ENCODE data around the gene TNFAIP8. TPM values are rescaled to one million over a fixed set of nuclear protein-coding genes. Genes with fewer than 3 reads are reported as not detected.

TNFAIP8 gene
- total RNA-seq (2022; extraction: Qiagen RNA extraction; ENCODE audit: low read depth), result 16.0 to 42.0 TPM (median 24.8 TPM) in 5 replicates

DNA sequence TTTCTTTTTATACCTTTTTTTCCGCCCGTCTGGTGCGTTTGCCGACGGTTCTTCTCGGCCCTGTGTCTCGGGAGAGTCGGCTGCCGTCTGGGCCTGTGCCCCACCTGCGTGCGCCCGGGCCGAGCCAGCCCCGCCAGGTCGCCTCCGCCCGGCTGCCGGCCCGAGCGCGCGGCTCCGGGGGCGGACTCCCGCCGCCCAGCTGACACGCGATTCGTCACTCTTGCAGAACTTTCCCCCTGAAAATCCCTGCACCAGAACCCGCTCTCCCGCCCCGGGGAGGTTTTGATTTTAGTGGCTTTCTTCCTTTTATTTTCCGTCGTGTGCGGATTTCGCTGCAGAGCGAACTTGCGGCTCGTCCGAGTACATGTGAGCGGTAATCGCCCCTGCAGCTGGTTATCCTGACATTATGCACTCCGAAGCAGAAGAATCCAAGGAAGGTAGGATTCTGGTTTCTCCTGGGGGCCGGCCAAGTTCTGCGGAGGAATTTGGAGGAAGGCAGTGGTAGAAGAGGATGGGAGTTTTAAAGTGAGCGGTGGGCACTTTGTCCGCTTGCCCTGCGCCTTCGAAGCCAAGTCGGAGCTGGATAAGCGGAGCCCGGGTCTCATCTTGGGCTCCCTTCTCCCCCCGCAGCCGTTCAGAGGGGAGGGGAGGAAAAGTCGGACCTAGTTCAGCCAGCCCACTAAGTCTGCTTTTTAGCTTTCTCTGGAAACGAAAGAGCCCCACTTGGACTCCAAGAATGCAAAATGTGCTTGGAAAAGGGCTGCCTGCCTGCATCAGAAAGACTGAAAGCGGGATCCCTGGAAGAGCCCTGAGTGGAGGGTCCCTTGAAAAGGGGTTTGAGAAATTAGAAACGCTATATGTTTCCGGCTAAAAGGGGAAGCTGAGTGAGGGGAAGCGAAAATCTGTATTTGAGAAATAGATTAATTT, at the start of gene TNFAIP8:
Gene TNFAIP8, plus strand, starts transcription at position 335 of the 927 bp plus-strand sequence. Its CDS starts 72 bp downstream, at position 407.

Other genes with a start within 250 kb of the TNFAIP8 start
- 62.4 to 75.7 TPM (median 67.5 TPM) in 5 replicates for gene HSD17B4, start 96.5 kb downstream of the TNFAIP8 start, total RNA-seq (2022; extraction: Qiagen RNA extraction; ENCODE audit: low read depth)